Liver (tissue), 3 donors: ENCODE measurements around the gene PRKN.

Source experiments
- CTCF ChIP-seq: fragments of 150-350 bp; IDR thresholded peaks from 2 replicates; pipeline ENCODE4 v1.5.1; 2017; ENCODE audit warnings: improper control_type of control experiment, low read depth, low read length; ENCODE audit not compliant: missing input control
- JUND ChIP-seq, 2 donors: IDR thresholded peaks; 2 replicates each; pipeline ENCODE4 v1.6.1; 2016; ENCODE audit warnings: antibody characterized with exemption in 2 of 2
- SP1 ChIP-seq: IDR thresholded peaks from 2 replicates; pipeline ENCODE4 v1.6.1; 2018; ENCODE audit warnings: antibody characterized with exemption, mild to moderate bottlenecking
- donor health status: healthy.
- donor health status: healthy.

- TF ChIP-seq CTCF: no peak
- TF ChIP-seq JUND (IDR thresholded peaks at IDR 0.05): no peak
- TF ChIP-seq SP1: no peak
These were observed 259.2 kb downstream of the PRKN start for GRCh38 chr6:162468326-162468725.
